H1 (cell line): ENCODE measurements around the gene LRFN3. TPM values are rescaled to one million over a fixed set of nuclear protein-coding genes. Genes with fewer than 3 reads are reported as not detected.

ENCODE experiments used
- CTCF ChIA-PET: fragments of 300-600 bp; sonication (Branson Sonifier 250); formaldehyde crosslinking; loops from one replicate; lab custom pipeline; 2021; ENCODE audit not compliant: partially characterized antibody; lab: Charles Lee
- POLR2A ChIA-PET: fragments of 300-600 bp; sonication (Branson Sonifier 250); formaldehyde crosslinking; loops from one replicate; lab custom pipeline; 2021; ENCODE audit warnings: inconsistent platforms; ENCODE audit not compliant: partially characterized antibody; lab: Charles Lee
- DNase-seq, 2 experiments: peaks; one replicate each; pipeline versions ENCODE4 v3.0.0 to v3.0.0-alpha.2; 2010 to 2022; ENCODE audit warnings: low spot score in 2 of 2, low read depth in 1 of 2, mixed read lengths in 1 of 2
- FAIRE-seq: peaks from 2 replicates; lab custom pipeline; 2011; peaks lifted over from hg19 to GRCh38; lab: Jason Lieb, UNC
- H2AFZ ChIP-seq: 2 replicates; pipeline ENCODE4 v1.8.1; 2012; ENCODE audit warnings: low read length, inconsistent platforms
- H2AK5ac ChIP-seq: 2 replicates; pipeline ENCODE4 v1.6.1; 2013; ENCODE audit warnings: low read depth, low read length
- H2BK120ac ChIP-seq: replicated peaks from 2 replicates; pipeline ENCODE3; 2013; ENCODE audit warnings: low read depth, low read length, inconsistent platforms
- H2BK12ac ChIP-seq: 2 replicates; pipeline ENCODE4 v1.6.1; 2013; ENCODE audit warnings: low read depth, low read length
- H2BK15ac ChIP-seq: 2 replicates; pipeline ENCODE4 v1.6.1; 2013; ENCODE audit warnings: low read length
- H2BK20ac ChIP-seq: 2 replicates; pipeline ENCODE4 v1.6.1; 2013; ENCODE audit warnings: low read length
- H2BK5ac ChIP-seq: 2 replicates; pipeline ENCODE4 v1.6.1; 2013; ENCODE audit warnings: low read depth, low read length
- H3K14ac ChIP-seq: 2 replicates; pipeline ENCODE4 v1.6.1; 2013; ENCODE audit warnings: inconsistent platforms; ENCODE audit not compliant: insufficient read length
- H3K18ac ChIP-seq: 2 replicates; pipeline ENCODE4 v1.6.1; 2013; ENCODE audit warnings: low read length; ENCODE audit errors: extremely low read depth
- H3K23ac ChIP-seq: 2 replicates; pipeline ENCODE4 v1.6.1; 2013; ENCODE audit warnings: inconsistent platforms; ENCODE audit not compliant: insufficient read length
- H3K23me2 ChIP-seq: 2 replicates; pipeline ENCODE4 v1.6.1; 2013; ENCODE audit warnings: low read depth, low read length
- H3K27ac ChIP-seq: 2 replicates; pipeline ENCODE4 v1.6.1; 2011; ENCODE audit warnings: low read depth, low read length, inconsistent platforms
- H3K27me3 ChIP-seq, 4 experiments: replicated peaks in 1 of 4; 1 replicate in 1 of 4; 2 replicates in 3 of 4; pipeline versions ENCODE4 v1.6.1 to v1.8.1; 2011 to 2013; ENCODE audit warnings: low read length in 3 of 4, mild to moderate bottlenecking in 3 of 4, inconsistent platforms in 2 of 4, mixed read lengths in 2 of 4, moderate library complexity in 1 of 4; ENCODE audit not compliant: control insufficient read depth in 3 of 4, insufficient read depth in 3 of 4; ENCODE audit errors: extremely low read depth in 1 of 4
- H3K36me3 ChIP-seq, 4 experiments: 2 replicates each; pipeline versions ENCODE4 v1.6.1 to v1.8.1; 2011 to 2013; ENCODE audit warnings: mild to moderate bottlenecking in 4 of 4, low read length in 3 of 4, moderate library complexity in 2 of 4, control low read depth in 1 of 4, inconsistent platforms in 1 of 4; ENCODE audit not compliant: insufficient read depth in 4 of 4, control insufficient read depth in 2 of 4
- H3K4ac ChIP-seq: replicated peaks from 2 replicates; pipeline ENCODE3; 2013; ENCODE audit warnings: low read length, low read depth, mixed read lengths, inconsistent platforms; ENCODE audit not compliant: insufficient read length
- H3K4me1 ChIP-seq, 4 experiments: replicated peaks in 1 of 4; 1 replicate in 1 of 4; 2 replicates in 3 of 4; pipeline versions ENCODE4 v1.6.1 to v1.8.1; 2011 to 2013; ENCODE audit warnings: low read length in 3 of 4, inconsistent platforms in 2 of 4, mixed read lengths in 1 of 4; ENCODE audit not compliant: insufficient read depth in 4 of 4, control insufficient read depth in 3 of 4
- H3K4me2 ChIP-seq, 2 experiments: 2 replicates each; pipeline versions ENCODE4 v1.6.1 to v1.8.1; 2011 to 2013; ENCODE audit warnings: low read depth in 2 of 2, low read length in 2 of 2, control low read depth in 1 of 2, inconsistent platforms in 1 of 2, mild to moderate bottlenecking in 1 of 2; ENCODE audit not compliant: insufficient read depth in 1 of 2
- H3K4me3 ChIP-seq, 4 experiments: fragments of 200-600, 300-600 bp in 1 of 4; sonication (generic), shearing (Covaris generic), sonication (Bioruptor Twin) in 1 of 4; 2 replicates each; pipeline versions ENCODE4 v1.5.1 to v1.8.1; 2011 to 2016; ENCODE audit warnings: low read length in 4 of 4, low read depth in 3 of 4, control low read depth in 2 of 4, inconsistent platforms in 2 of 4, mild to moderate bottlenecking in 2 of 4, mixed read lengths in 1 of 4, moderate library complexity in 1 of 4; ENCODE audit not compliant: insufficient read depth in 2 of 4; ENCODE audit errors: extremely low read depth in 1 of 4
- H3K56ac ChIP-seq: replicated peaks from 2 replicates; pipeline ENCODE3; 2013; ENCODE audit warnings: low read depth, mild to moderate bottlenecking, mixed read lengths, low read length, inconsistent platforms; ENCODE audit not compliant: insufficient read length
- H3K79me1 ChIP-seq: 2 replicates; pipeline ENCODE4 v1.6.1; 2013; ENCODE audit warnings: low read depth, low read length, control low read depth
- H3K79me2 ChIP-seq, 2 experiments: 2 replicates each; pipeline versions ENCODE4 v1.6.1 to v1.8.1; 2012 to 2013; ENCODE audit warnings: low read length in 2 of 2, mild to moderate bottlenecking in 2 of 2, inconsistent platforms in 1 of 2; ENCODE audit not compliant: insufficient read depth in 2 of 2, control insufficient read depth in 1 of 2
- H3K9ac ChIP-seq, 4 experiments: replicated peaks in 1 of 4; 1 replicate in 1 of 4; 2 replicates in 3 of 4; pipeline versions ENCODE4 v1.6.1 to v1.8.1; 2011 to 2013; ENCODE audit warnings: low read depth in 3 of 4, low read length in 3 of 4, control low read depth in 2 of 4, mild to moderate bottlenecking in 2 of 4, moderate library complexity in 2 of 4, inconsistent platforms in 1 of 4; ENCODE audit errors: extremely low read depth in 1 of 4
- H3K9me3 ChIP-seq, 2 experiments: 2 replicates each; pipeline versions ENCODE4 v1.6.1 to v1.8.1; 2012 to 2013; ENCODE audit warnings: mild to moderate bottlenecking in 2 of 2, moderate library complexity in 2 of 2, control low read depth in 1 of 2, inconsistent platforms in 1 of 2, low read depth in 1 of 2, low read length in 1 of 2, mixed read lengths in 1 of 2; ENCODE audit not compliant: insufficient read depth in 2 of 2
- H4K20me1 ChIP-seq, 2 experiments: replicated peaks in 1 of 2; 2 replicates each; pipeline versions ENCODE3 to v1.8.1; 2011 to 2013; ENCODE audit warnings: inconsistent platforms in 2 of 2, low read length in 2 of 2, mild to moderate bottlenecking in 1 of 2; ENCODE audit not compliant: insufficient read depth in 2 of 2, control insufficient read depth in 1 of 2
- H4K5ac ChIP-seq: 2 replicates; pipeline ENCODE4 v1.6.1; 2013; ENCODE audit warnings: low read length, low read depth, mixed read lengths, inconsistent platforms; ENCODE audit not compliant: insufficient read length
- H4K8ac ChIP-seq: 2 replicates; pipeline ENCODE4 v1.8.0; 2013; ENCODE audit warnings: mild to moderate bottlenecking, moderate library complexity, low read length, inconsistent platforms; ENCODE audit not compliant: insufficient read depth; ENCODE audit errors: extremely low read depth
- H4K91ac ChIP-seq: replicated peaks from 2 replicates; pipeline ENCODE3; 2013; ENCODE audit warnings: low read length, mixed read lengths, inconsistent platforms; ENCODE audit not compliant: insufficient read length
- CEBPB ChIP-seq: IDR thresholded peaks from 2 replicates; pipeline ENCODE4 v1.6.1; 2012; ENCODE audit warnings: low read depth, low read length
- WGBS, 2 experiments: shearing (Covaris generic) in 1 of 2; methylation state at CpG; one replicate each; pipeline versions ENCODE4 v1.1.6 to v1.1.7; 2013 to 2015; ENCODE audit warnings: low lambda C conversion rate in 2 of 2, mixed read lengths in 2 of 2, inconsistent platforms in 1 of 2, low coverage in 1 of 2, missing lambda C conversion rate in 1 of 2; ENCODE audit not compliant: insufficient replicate concordance in 2 of 2, insufficient coverage in 1 of 2, insufficient read length in 1 of 2; ENCODE audit errors: extremely low coverage in 1 of 2, missing lambda C conversion rate in 1 of 2; 5-methylcytosine and 5-hydroxymethylcytosine counted together
- polyA plus RNA-seq, 7 experiments: library from polyadenylated mRNA; depleted of rRNA in 3 of 7; stranded (reverse) in 5 of 7; unstranded in 2 of 7; fragments of >200 nt in 5 of 7; fragments of 200-250 nt in 2 of 7; gene quantifications; 1 replicate in 5 of 7; 2 replicates in 1 of 7; 4 replicates in 1 of 7; pipeline versions ENCODE4 v1.2.1 to v1.2.3, GENCODE V29; 2011 to 2013; ENCODE audit warnings: missing spikeins in 2 of 7, mixed read lengths in 2 of 7
- total RNA-seq: library from RNA; stranded (reverse); fragmentation: NEBNext Ultra II Directional; extraction: Animal tissue kit (Norgen Biotek cat#: 25700); gene quantifications from 2 replicates; pipeline ENCODE4 v1.2.1, GENCODE V29; 2021

Gene LRFN3
- total and polyA plus RNA-seq, 2 of the 8 experiments (the other 6 are each of a cell fraction or from before 2014, with no cell fraction given), result 4.6 to 16.8 TPM

- Histone ChIP-seq H4K91ac (no peak overlapping the region), H3K4me2 (peak overlapping the region; percentile 66 to 88), H3K4ac (peak overlapping the region; percentile 53), H3K27ac (no peak overlapping the region), H2AK5ac (no peak overlapping the region), H3K27me3 (no peaks in the 10 kb centered on the region; a peak in 1 of 7 replicates), H4K20me1 (peaks cover 0 to 14% of the 10 kb centered on the region in 2 experiments), H3K56ac (no peak overlapping the region), H3K79me1 (peaks cover 2% of the 10 kb centered on the region; the same call in 1 of the 2 replicates), H3K4me1 (peaks cover 0 to 13% (median 3%) of the 10 kb centered on the region in 4 experiments; a peak in 4 of 7 replicates), H3K23me2 (peaks cover 13% of the 10 kb centered on the region; the same call in 1 of the 2 replicates), H3K18ac (no peak overlapping the region), H2BK15ac (no peak overlapping the region), H4K8ac (no peak overlapping the region), H4K5ac (no peak overlapping the region), H2BK12ac (no peak overlapping the region), H3K9me3 (no peaks in the 10 kb centered on the region), H3K23ac (no peak overlapping the region), H3K14ac (no peak overlapping the region), H2BK120ac (no peak overlapping the region), H3K4me3 (peak overlapping the region in 3 of 4 experiments; percentile 63 to 96 (median 71); a peak in 3 of 8 replicates), H2AFZ (no peak overlapping the region), H3K36me3 (peaks cover 0 to 14% (median 1%) of the 10 kb centered on the region in 4 experiments; a peak in 1 of 8 replicates), H3K9ac (no peak overlapping the region; a peak in 1 of 7 replicates), H3K79me2 (peaks cover 0 to 6% of the 10 kb centered on the region in 2 experiments; a peak in 1 of 4 replicates), H2BK20ac (no peak overlapping the region), H2BK5ac (no peak overlapping the region)
- no peak for DNase-seq
- ChIA-PET POLR2A (no interaction called here), CTCF (interaction anchor here (1.0 to 1.2 kb wide), 3 partner anchors 32 to 55 kb away, joined by 3 read pairs; no protein-coding TSS in a partner anchor)
- no peak for FAIRE-seq
- 84% methylated on average over 13 of the region's 13 CpGs; no CpG with 5 or more reads in 1 of the 2 experiments for WGBS, 2 experiments
- peak; percentile 42; the same call in 1 of the 2 replicates for TF ChIP-seq CEBPB
These were observed 2.4 kb downstream of the LRFN3 start for GRCh38 chr19:35938282-35939224.
